ENCODE measurements around the gene HASPIN. TPM values are rescaled to one million over a fixed set of nuclear protein-coding genes. Genes with fewer than 3 reads are reported as not detected.
A peak's percentile ranks its signal among the peaks of the same experiment; 100 is the strongest.

HASPIN gene
- polyA plus RNA-seq, 1 donor = 2.7 TPM

GRCh38 chr17:3750926-3751325 is 27.2 kb downstream of the HASPIN start:
- no peaks in the 10 kb centered on the region for H3K36me3 ChIP-seq (ENCODE audit: control insufficient read depth, insufficient read depth, low read length)
- H3K4me3 ChIP-seq (ENCODE audit: low read length) = no peak overlapping the region
- H3K4me1 ChIP-seq (ENCODE audit: control insufficient read depth, insufficient read depth, low read length) = peaks cover 7% of the 10 kb centered on the region
- H3K9me3 ChIP-seq (ENCODE audit: control insufficient read depth, low read depth, low read length) = no peaks in the 10 kb centered on the region
- no peaks in the 10 kb centered on the region for H3K27me3 ChIP-seq (ENCODE audit: control insufficient read depth, insufficient read depth, low read length)
- 85% methylated on average over 4 of the region's 8 CpGs for WGBS (ENCODE audit: insufficient coverage, low lambda C conversion rate)
- no peak for DNase-seq
- no peak overlapping the region for H3K27ac ChIP-seq (ENCODE audit: low read length)

GRCh38 chr17:3751836-3752235 is 28.1 kb downstream of the HASPIN start:
- H3K36me3 ChIP-seq (ENCODE audit: control insufficient read depth, insufficient read depth, low read length) = no peaks in the 10 kb centered on the region
- no peak overlapping the region for H3K27ac ChIP-seq (ENCODE audit: low read length)
- WGBS (ENCODE audit: insufficient coverage, low lambda C conversion rate) = no CpG with 5 or more reads among the region's 15 CpGs
- no peaks in the 10 kb centered on the region for H3K27me3 ChIP-seq (ENCODE audit: control insufficient read depth, insufficient read depth, low read length)
- peaks cover 7% of the 10 kb centered on the region for H3K4me1 ChIP-seq (ENCODE audit: control insufficient read depth, insufficient read depth, low read length)
- no peak for DNase-seq
- H3K9me3 ChIP-seq (ENCODE audit: control insufficient read depth, low read depth, low read length) = no peaks in the 10 kb centered on the region
- H3K4me3 ChIP-seq (ENCODE audit: low read length) = no peak overlapping the region

GRCh38 chr17:3753624-3754023 is 29.9 kb downstream of the HASPIN start:
- WGBS (ENCODE audit: insufficient coverage, low lambda C conversion rate) = no CpG with 5 or more reads among the region's 12 CpGs
- DNase-seq = no peak
- no peaks in the 10 kb centered on the region for H3K27me3 ChIP-seq (ENCODE audit: control insufficient read depth, insufficient read depth, low read length)
- no peak overlapping the region for H3K27ac ChIP-seq (ENCODE audit: low read length)
- no peaks in the 10 kb centered on the region for H3K9me3 ChIP-seq (ENCODE audit: control insufficient read depth, low read depth, low read length)
- no peaks in the 10 kb centered on the region for H3K36me3 ChIP-seq (ENCODE audit: control insufficient read depth, insufficient read depth, low read length)
- peaks cover 7% of the 10 kb centered on the region for H3K4me1 ChIP-seq (ENCODE audit: control insufficient read depth, insufficient read depth, low read length)
- H3K4me3 ChIP-seq (ENCODE audit: low read length) = no peak overlapping the region

GRCh38 chr17:3754066-3754457 is 30.4 kb downstream of the HASPIN start:
- no CpG with 5 or more reads among the region's 18 CpGs for WGBS (ENCODE audit: insufficient coverage, low lambda C conversion rate)
- Histone ChIP-seq H3K36me3 (ENCODE audit: control insufficient read depth, insufficient read depth, low read length) (no peaks in the 10 kb centered on the region), H3K27me3 (ENCODE audit: control insufficient read depth, insufficient read depth, low read length) (no peaks in the 10 kb centered on the region), H3K4me1 (ENCODE audit: control insufficient read depth, insufficient read depth, low read length) (peaks cover 7% of the 10 kb centered on the region), H3K9me3 (ENCODE audit: control insufficient read depth, low read depth, low read length) (no peaks in the 10 kb centered on the region), H3K27ac (ENCODE audit: low read length) (no peak overlapping the region), H3K4me3 (ENCODE audit: low read length) (no peak overlapping the region)
- no peak for DNase-seq

GRCh38 chr17:3754458-3755334 is 31.0 kb downstream of the HASPIN start:
- H3K27ac ChIP-seq (ENCODE audit: low read length) = peak overlapping the region; percentile 95
- H3K4me1 ChIP-seq (ENCODE audit: control insufficient read depth, insufficient read depth, low read length) = peaks cover 7% of the 10 kb centered on the region
- no CpG with 5 or more reads among the region's 56 CpGs for WGBS (ENCODE audit: insufficient coverage, low lambda C conversion rate)
- H3K27me3 ChIP-seq (ENCODE audit: control insufficient read depth, insufficient read depth, low read length) = no peaks in the 10 kb centered on the region
- no peaks in the 10 kb centered on the region for H3K9me3 ChIP-seq (ENCODE audit: control insufficient read depth, low read depth, low read length)
- H3K4me3 ChIP-seq (ENCODE audit: low read length) = peak overlapping the region; percentile 68
- H3K36me3 ChIP-seq (ENCODE audit: control insufficient read depth, insufficient read depth, low read length) = no peaks in the 10 kb centered on the region
- DNase-seq = peak; percentile 96 to 97

GRCh38 chr17:3755335-3756030 is 31.8 kb downstream of the HASPIN start:
- Histone ChIP-seq H3K4me3 (ENCODE audit: low read length) (peak overlapping the region; percentile 68), H3K4me1 (ENCODE audit: control insufficient read depth, insufficient read depth, low read length) (peaks cover 7% of the 10 kb centered on the region), H3K27me3 (ENCODE audit: control insufficient read depth, insufficient read depth, low read length) (no peaks in the 10 kb centered on the region), H3K9me3 (ENCODE audit: control insufficient read depth, low read depth, low read length) (no peaks in the 10 kb centered on the region), H3K27ac (ENCODE audit: low read length) (peak overlapping the region; percentile 95), H3K36me3 (ENCODE audit: control insufficient read depth, insufficient read depth, low read length) (no peaks in the 10 kb centered on the region)
- DNase-seq = no peak
- WGBS (ENCODE audit: insufficient coverage, low lambda C conversion rate) = 81% methylated on average over 3 of the region's 20 CpGs

- H3K27ac ChIP-seq (ENCODE audit: low read length) = no peak overlapping the region
- no peak for DNase-seq
- no peak overlapping the region for H3K4me3 ChIP-seq (ENCODE audit: low read length)
- H3K36me3 ChIP-seq (ENCODE audit: control insufficient read depth, insufficient read depth, low read length) = no peaks in the 10 kb centered on the region
- peaks cover 7% of the 10 kb centered on the region for H3K4me1 ChIP-seq (ENCODE audit: control insufficient read depth, insufficient read depth, low read length)
- peaks cover 3% of the 10 kb centered on the region for H3K9me3 ChIP-seq (ENCODE audit: control insufficient read depth, low read depth, low read length)
- no CpG with 5 or more reads among the region's 6 CpGs for WGBS (ENCODE audit: insufficient coverage, low lambda C conversion rate)
- H3K27me3 ChIP-seq (ENCODE audit: control insufficient read depth, insufficient read depth, low read length) = no peaks in the 10 kb centered on the region
Observed at GRCh38 chr17:3759597-3760216, 36.0 kb downstream of the HASPIN start.

GRCh38 chr17:3761036-3761917 is 37.6 kb downstream of the HASPIN start:
- Histone ChIP-seq H3K9me3 (ENCODE audit: control insufficient read depth, low read depth, low read length) (peaks cover 3% of the 10 kb centered on the region), H3K27ac (ENCODE audit: low read length) (no peak overlapping the region), H3K27me3 (ENCODE audit: control insufficient read depth, insufficient read depth, low read length) (no peaks in the 10 kb centered on the region), H3K4me1 (ENCODE audit: control insufficient read depth, insufficient read depth, low read length) (no peaks in the 10 kb centered on the region), H3K4me3 (ENCODE audit: low read length) (no peak overlapping the region), H3K36me3 (ENCODE audit: control insufficient read depth, insufficient read depth, low read length) (no peaks in the 10 kb centered on the region)
- no peak for DNase-seq
- WGBS (ENCODE audit: insufficient coverage, low lambda C conversion rate) = no CpG with 5 or more reads among the region's 23 CpGs

- no CpG with 5 or more reads among the region's 16 CpGs for WGBS (ENCODE audit: insufficient coverage, low lambda C conversion rate)
- Histone ChIP-seq H3K4me1 (ENCODE audit: control insufficient read depth, insufficient read depth, low read length) (no peaks in the 10 kb centered on the region), H3K9me3 (ENCODE audit: control insufficient read depth, low read depth, low read length) (peaks cover 3% of the 10 kb centered on the region), H3K27me3 (ENCODE audit: control insufficient read depth, insufficient read depth, low read length) (no peaks in the 10 kb centered on the region), H3K27ac (ENCODE audit: low read length) (no peak overlapping the region), H3K36me3 (ENCODE audit: control insufficient read depth, insufficient read depth, low read length) (no peaks in the 10 kb centered on the region), H3K4me3 (ENCODE audit: low read length) (no peak overlapping the region)
- no peak for DNase-seq
Observed at GRCh38 chr17:3761918-3762380, 38.2 kb downstream of the HASPIN start.

Data from large intestine (tissue), 3 donors.